PFSK-1 (cell line): ENCODE data around the gene PPP1R1B.

ENCODE experiments used
- FOXP2 ChIP-seq: optimal IDR thresholded peaks from 2 replicates; pipeline ENCODE3; 2011; ENCODE audit warnings: borderline replicate concordance, control low read depth, inconsistent platforms; ENCODE audit not compliant: insufficient read depth; ENCODE audit errors: extremely low read length, extremely low read depth
- POLR2AphosphoS5 ChIP-seq: IDR thresholded peaks from 2 replicates; pipeline ENCODE4 v1.6.1; 2012; ENCODE audit warnings: low read depth, mild to moderate bottlenecking, control low read depth, low read length, moderate library complexity
- SIN3A ChIP-seq: IDR thresholded peaks from 2 replicates; pipeline ENCODE4 v1.6.1; 2012; ENCODE audit warnings: mild to moderate bottlenecking, low read length, moderate library complexity, borderline replicate concordance; ENCODE audit not compliant: insufficient read depth
- TF ChIP-seq, protein P1 (sequence below), 2 experiments: IDR thresholded peaks; 2 replicates each; pipeline versions ENCODE4 v1.6.1 to v1.8.0; 2011 to 2012; ENCODE audit warnings: low read depth in 2 of 2, low read length in 2 of 2, control low read depth in 1 of 2, inconsistent platforms in 1 of 2, mild to moderate bottlenecking in 1 of 2, moderate library complexity in 1 of 2; ENCODE audit not compliant: insufficient read depth in 1 of 2

- no peak for TF ChIP-seq SIN3A
- TF ChIP-seq POLR2AphosphoS5, result no peak
- TF ChIP-seq FOXP2, result no peak
- TF ChIP-seq, protein P1, sequence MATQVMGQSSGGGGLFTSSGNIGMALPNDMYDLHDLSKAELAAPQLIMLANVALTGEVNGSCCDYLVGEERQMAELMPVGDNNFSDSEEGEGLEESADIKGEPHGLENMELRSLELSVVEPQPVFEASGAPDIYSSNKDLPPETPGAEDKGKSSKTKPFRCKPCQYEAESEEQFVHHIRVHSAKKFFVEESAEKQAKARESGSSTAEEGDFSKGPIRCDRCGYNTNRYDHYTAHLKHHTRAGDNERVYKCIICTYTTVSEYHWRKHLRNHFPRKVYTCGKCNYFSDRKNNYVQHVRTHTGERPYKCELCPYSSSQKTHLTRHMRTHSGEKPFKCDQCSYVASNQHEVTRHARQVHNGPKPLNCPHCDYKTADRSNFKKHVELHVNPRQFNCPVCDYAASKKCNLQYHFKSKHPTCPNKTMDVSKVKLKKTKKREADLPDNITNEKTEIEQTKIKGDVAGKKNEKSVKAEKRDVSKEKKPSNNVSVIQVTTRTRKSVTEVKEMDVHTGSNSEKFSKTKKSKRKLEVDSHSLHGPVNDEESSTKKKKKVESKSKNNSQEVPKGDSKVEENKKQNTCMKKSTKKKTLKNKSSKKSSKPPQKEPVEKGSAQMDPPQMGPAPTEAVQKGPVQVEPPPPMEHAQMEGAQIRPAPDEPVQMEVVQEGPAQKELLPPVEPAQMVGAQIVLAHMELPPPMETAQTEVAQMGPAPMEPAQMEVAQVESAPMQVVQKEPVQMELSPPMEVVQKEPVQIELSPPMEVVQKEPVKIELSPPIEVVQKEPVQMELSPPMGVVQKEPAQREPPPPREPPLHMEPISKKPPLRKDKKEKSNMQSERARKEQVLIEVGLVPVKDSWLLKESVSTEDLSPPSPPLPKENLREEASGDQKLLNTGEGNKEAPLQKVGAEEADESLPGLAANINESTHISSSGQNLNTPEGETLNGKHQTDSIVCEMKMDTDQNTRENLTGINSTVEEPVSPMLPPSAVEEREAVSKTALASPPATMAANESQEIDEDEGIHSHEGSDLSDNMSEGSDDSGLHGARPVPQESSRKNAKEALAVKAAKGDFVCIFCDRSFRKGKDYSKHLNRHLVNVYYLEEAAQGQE (IDR thresholded peaks at IDR 0.05; ENCODE audit: insufficient read depth in 1 of 2, low read depth in 2 of 2, low read length in 2 of 2), result no peak
These were observed 46.0 kb downstream of the PPP1R1B start for GRCh38 chr17:39672522-39673334.
